Right kidney (tissue), 1 donor: ENCODE results near the gene NRDE2.
"Not testable (repeated sequence)": the region's sequence is repeated elsewhere in the genome, so short reads cannot be mapped to it uniquely, and the experiment has no call there.

ENCODE experiments used
- DNase-seq: peaks from one replicate; pipeline ENCODE4 v3.0.0-alpha.2; 2016

The NRDE2 gene

GRCh38 chr14:90345239-90345557, 13.5 kb upstream of the NRDE2 start:
- DNase-seq = no peak

GRCh38 chr14:90344331-90345238, 12.8 kb upstream of the NRDE2 start:
- DNase-seq = no peak

GRCh38 chr14:90342327-90342726, 10.6 kb upstream of the NRDE2 start:
- DNase-seq = no peak

- no peak for DNase-seq
Observed at GRCh38 chr14:90341784-90342183, 10.0 kb upstream of the NRDE2 start.

- DNase-seq = not testable (repeated sequence)
Observed at GRCh38 chr14:90341232-90341631, 9.5 kb upstream of the NRDE2 start.

GRCh38 chr14:90336985-90337384, 5.2 kb upstream of the NRDE2 start:
- no peak for DNase-seq

- DNase-seq = no peak
Observed at GRCh38 chr14:90336401-90336800, 4.7 kb upstream of the NRDE2 start.

GRCh38 chr14:90332271-90332584, 487 bp upstream of the NRDE2 start:
- DNase-seq = no peak

GRCh38 chr14:90330203-90331196, 1.2 kb downstream of the NRDE2 start:
- DNase-seq = no peak

GRCh38 chr14:90321891-90322290, 9.8 kb downstream of the NRDE2 start:
- DNase-seq = no peak

GRCh38 chr14:90319634-90320541, 11.9 kb downstream of the NRDE2 start:
- no peak for DNase-seq

GRCh38 chr14:90319173-90319572, 12.6 kb downstream of the NRDE2 start:
- DNase-seq = no peak

- no peak for DNase-seq
Observed at GRCh38 chr14:90318016-90318415, 13.7 kb downstream of the NRDE2 start.

GRCh38 chr14:90317286-90317685, 14.5 kb downstream of the NRDE2 start:
- DNase-seq = no peak

- no peak for DNase-seq
Observed at GRCh38 chr14:90308561-90308960, 23.2 kb downstream of the NRDE2 start.

- DNase-seq = no peak
Observed at GRCh38 chr14:90305176-90305601, 26.6 kb downstream of the NRDE2 start.

- no peak for DNase-seq
Observed at GRCh38 chr14:90304502-90304901, 27.2 kb downstream of the NRDE2 start.

GRCh38 chr14:90303473-90303872, 28.3 kb downstream of the NRDE2 start:
- DNase-seq = no peak

- no peak for DNase-seq
Observed at GRCh38 chr14:90302529-90303303, 29.0 kb downstream of the NRDE2 start.

GRCh38 chr14:90301668-90302090, 30.1 kb downstream of the NRDE2 start:
- no peak for DNase-seq

- no peak for DNase-seq
Observed at GRCh38 chr14:90301122-90301521, 30.6 kb downstream of the NRDE2 start.
